GM13977 (cell line): Measurements from ENCODE around the gene C12orf42.
"Not testable (repeated sequence)": the region's sequence is repeated elsewhere in the genome, so short reads cannot be mapped to it uniquely, and the experiment has no call there.

Source experiments
- DNase-seq: peaks from one replicate; pipeline ENCODE4 v3.0.0; 2012; ENCODE audit warnings: low spot score
- in situ Hi-C: fragments of 300-500 bp; cut with MboI; formaldehyde crosslinking; loops from one replicate; pipeline ENCODE4 v1.12.0; 2022; ENCODE audit warnings: low sequenced_read_pairs, low pct_unique_long_range_greater_than_20kb, mixed read lengths, inconsistent platforms; ENCODE audit not compliant: unreplicated experiment
- TF ChIP-seq, protein P1 (sequence below): IDR thresholded peaks from 2 replicates; pipeline ENCODE4 v1.5.1; 2012; ENCODE audit warnings: mild to moderate bottlenecking, control low read depth; ENCODE audit not compliant: insufficient read depth; ENCODE audit errors: extremely low read depth, missing control alignments

The C12orf42 gene

DNA sequence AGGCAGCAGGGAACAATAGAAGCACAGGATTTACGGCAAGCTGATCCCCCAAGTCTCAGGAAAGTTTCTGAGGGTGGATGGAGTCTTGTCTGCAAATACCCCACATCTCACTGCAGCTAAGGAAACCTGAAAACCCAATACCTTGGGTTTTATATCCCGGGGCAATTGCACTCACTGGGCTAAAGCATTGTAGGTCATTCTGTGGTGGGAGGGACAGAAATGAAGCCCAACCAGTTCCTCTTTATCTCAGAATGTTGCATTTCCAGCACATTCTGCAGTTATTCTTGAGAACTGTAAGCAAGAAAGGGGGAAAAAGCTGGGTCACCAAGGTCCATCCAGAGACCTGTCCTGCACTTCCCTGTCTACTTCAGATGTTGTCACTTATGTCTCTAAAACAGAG is 39.8 kb downstream of the C12orf42 start:
- no peak for DNase-seq
- TF ChIP-seq, protein P1, sequence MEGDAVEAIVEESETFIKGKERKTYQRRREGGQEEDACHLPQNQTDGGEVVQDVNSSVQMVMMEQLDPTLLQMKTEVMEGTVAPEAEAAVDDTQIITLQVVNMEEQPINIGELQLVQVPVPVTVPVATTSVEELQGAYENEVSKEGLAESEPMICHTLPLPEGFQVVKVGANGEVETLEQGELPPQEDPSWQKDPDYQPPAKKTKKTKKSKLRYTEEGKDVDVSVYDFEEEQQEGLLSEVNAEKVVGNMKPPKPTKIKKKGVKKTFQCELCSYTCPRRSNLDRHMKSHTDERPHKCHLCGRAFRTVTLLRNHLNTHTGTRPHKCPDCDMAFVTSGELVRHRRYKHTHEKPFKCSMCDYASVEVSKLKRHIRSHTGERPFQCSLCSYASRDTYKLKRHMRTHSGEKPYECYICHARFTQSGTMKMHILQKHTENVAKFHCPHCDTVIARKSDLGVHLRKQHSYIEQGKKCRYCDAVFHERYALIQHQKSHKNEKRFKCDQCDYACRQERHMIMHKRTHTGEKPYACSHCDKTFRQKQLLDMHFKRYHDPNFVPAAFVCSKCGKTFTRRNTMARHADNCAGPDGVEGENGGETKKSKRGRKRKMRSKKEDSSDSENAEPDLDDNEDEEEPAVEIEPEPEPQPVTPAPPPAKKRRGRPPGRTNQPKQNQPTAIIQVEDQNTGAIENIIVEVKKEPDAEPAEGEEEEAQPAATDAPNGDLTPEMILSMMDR, result no peak
- in situ Hi-C loops, result no loop called here

DNA sequence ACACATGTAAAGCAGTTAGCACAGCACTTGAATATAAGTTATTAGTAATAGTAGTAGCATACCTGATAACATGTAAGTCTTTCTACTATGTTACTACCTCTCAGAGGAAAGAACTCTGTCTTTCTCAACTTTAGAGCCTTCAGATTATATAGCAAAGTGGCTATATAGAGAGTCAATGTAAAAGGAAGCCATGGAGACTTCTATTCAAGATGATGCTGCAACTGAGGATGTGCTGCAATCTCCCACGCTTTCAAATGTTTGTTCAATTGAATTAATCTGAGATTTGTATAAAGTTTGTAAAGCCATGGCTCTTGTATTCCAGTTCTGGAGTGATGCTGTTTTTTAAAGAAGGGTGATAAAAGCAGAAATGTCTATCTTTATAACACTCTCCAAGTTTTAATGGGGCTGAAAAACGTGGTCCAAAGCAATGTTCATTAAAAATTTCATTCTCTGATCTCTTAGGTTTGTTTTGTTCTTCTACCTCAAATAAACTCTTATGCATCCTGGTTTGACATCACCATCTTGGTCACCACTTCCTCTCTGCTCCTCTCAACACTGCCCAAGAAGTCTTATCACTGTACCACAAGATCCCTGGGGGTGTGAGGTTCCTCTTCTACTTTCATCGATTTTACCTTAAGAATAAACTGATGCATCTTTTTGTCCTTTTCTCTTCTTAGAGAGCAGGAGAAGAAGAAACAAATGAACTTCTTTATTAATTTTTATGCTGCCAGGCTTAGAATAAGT is 40.6 kb downstream of the C12orf42 start:
- TF ChIP-seq, protein P1, result no peak
- in situ Hi-C loops, result no loop called here
- no peak for DNase-seq

DNA sequence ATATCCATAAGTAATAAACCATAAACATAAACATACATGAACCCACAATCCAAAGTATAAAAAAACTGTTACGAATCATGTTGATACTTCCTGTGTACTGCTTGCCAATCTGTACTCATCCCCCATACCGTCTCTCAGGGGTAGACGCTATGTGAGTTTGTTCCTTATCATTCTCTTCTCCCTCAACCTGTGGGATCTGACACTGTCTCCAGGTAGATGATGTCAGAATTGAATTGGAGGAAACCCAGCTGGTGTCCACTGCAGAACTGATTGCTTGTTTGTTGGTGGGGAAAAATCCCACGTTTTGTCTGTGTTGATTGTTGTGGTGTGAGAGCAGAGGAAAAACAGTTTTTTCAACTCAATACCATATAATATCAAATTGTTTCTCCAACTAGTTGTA is 50.8 kb downstream of the C12orf42 start:
- no peak for DNase-seq
- in situ Hi-C loops, result no loop called here
- TF ChIP-seq, protein P1, result no peak

DNA sequence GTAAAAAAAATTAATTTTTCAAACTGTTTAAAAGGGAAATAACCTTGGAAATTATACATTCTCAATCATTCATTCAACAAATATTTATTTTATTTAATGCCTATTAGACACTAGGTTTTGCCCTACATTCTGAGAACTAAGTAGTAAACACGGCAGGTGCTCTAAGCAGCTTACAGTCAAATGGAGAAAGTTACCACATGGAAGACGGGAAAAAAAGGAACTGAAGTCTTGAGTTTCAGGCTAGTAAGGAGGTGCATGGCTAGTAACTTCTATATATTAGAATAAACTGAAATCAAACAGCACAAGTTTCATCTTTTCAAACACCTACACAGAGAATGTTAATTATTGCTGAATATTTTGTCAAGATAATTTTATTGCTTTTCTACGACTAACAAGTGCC is 52.9 kb downstream of the C12orf42 start:
- DNase-seq, result no peak
- in situ Hi-C loops, result no loop called here
- TF ChIP-seq, protein P1, result no peak

DNA sequence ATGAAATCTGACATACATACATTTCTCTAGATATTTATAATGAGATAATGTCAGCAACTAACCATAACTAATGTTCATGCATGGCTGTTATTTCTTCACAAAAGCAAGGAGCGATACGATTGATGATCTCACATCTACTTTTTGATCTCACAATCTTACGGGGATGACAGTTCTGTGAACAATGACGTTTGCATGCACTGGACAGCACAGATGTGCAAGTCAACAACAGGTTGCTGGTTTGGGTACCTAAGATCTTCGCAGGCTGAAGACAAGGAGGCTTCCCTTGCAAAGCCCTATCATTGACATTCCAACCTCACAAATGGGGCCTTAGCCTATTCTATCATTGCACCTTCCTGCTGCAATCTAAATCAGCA is 53.6 kb downstream of the C12orf42 start:
- in situ Hi-C loops, result no loop called here
- no peak for DNase-seq
- TF ChIP-seq, protein P1, result no peak

DNA sequence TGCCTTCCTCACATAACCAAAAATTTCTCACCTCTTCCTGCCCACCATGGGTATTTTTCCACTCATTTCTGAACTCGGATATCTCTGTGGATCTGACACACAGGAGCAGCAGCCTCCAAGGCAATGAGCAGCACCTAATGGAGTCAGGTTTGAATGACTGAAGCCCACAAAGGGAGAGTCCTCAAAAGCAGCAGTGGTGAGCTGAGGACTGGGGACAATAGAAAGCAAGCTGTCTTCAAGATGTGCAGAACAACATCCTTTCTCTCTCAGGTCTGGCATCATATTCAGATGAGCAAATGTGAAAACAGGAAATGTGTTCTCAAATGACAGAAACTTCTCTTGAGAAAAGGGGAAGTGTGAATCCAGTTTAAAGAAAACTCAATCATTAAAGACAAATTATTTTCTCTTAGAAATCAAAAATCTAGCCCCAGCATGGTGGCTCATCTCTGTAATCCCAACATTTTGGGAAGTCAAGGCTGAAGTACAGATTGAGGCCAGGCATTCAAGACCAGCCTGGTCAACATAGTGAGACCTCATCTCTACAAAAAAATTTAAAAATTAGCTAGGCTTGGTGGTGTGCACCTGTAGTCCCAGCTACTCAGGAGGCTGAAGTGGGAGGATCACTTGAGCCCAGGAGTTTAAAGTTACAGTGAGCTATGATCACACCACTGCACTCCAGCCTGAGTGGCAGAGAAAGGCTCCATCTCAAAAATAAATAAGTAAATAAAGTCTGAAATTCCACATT is 54.2 kb downstream of the C12orf42 start:
- DNase-seq, result peak; percentile 79
- TF ChIP-seq, protein P1, result no peak
- in situ Hi-C loops, result no loop called here

DNA sequence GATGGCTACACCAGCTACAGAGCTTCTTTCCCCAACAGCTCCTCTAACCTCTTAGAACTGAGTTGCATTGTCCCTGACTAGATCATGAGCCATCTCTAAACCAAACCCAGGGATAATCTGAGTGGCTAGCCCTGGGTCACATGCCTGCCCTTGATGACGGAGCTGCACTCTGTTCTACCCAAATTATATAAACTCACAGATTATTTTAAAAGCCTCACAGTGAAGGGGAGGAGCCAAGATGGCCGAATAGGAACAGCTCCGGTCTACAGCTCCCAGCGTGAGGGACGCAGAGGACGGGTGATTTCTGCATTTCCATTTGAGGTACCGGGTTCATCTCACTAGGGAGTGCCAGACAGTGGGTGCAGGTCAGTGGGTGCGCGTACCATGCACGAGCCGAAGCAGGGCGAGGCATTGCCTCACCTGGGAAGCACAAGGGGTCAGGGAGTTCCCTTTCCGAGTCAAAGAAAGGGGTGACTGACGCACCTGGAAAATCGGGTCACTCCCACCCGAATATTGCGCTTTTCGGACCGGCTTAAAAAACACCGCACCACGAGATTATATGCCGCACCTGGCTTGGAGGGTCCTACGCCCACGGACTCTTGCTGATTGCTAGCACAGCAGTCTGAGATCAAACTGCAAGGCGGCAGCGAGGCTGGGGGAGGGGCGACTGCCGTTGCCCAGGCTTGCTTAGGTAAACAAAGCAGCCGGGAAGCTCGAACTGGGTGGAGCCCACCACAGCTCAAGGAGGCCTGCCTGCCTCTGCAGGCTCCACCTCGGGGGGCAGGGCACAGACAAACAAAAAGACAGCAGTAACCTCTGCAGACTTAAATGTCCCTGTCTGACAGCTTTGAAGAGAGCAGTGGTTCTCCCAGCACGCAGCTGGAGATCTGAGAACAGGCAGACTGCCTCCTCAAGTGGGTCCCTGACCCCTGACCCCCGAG is 61.3 kb downstream of the C12orf42 start:
- in situ Hi-C loops, DNase-seq: not testable (repeated sequence)
